H9 (cell line): ENCODE data around the gene ARHGAP40. TPM values are rescaled to one million over a fixed set of nuclear protein-coding genes. Genes with fewer than 3 reads are reported as not detected.

Experiments used
- DNase-seq: peaks from one replicate; pipeline ENCODE4 v3.0.0-alpha.2; 2017
- H2AFZ ChIP-seq: one replicate; pipeline ENCODE4 v1.6.1; 2013; ENCODE audit warnings: mild to moderate bottlenecking, low read length, control low read depth, moderate library complexity
- H2AK5ac ChIP-seq: 2 replicates; pipeline ENCODE4 v1.6.1; 2013; ENCODE audit warnings: low read length, control low read depth, mixed read lengths; ENCODE audit not compliant: insufficient read length
- H2BK120ac ChIP-seq: one replicate; pipeline ENCODE4 v1.6.1; 2013; ENCODE audit warnings: low read depth, mild to moderate bottlenecking, low read length, control low read depth, inconsistent platforms; ENCODE audit not compliant: poor library complexity, severe bottlenecking
- H2BK12ac ChIP-seq: 2 replicates; pipeline ENCODE4 v1.6.1; 2013; ENCODE audit warnings: low read length, control low read depth, mixed read lengths, low read depth; ENCODE audit not compliant: insufficient read length
- H2BK15ac ChIP-seq: 2 replicates; pipeline ENCODE4 v1.6.1; 2013; ENCODE audit warnings: low read depth, low read length, control low read depth
- H2BK20ac ChIP-seq: one replicate; pipeline ENCODE4 v1.6.1; 2013; ENCODE audit warnings: low read depth, mild to moderate bottlenecking, low read length, control low read depth, inconsistent platforms; ENCODE audit not compliant: poor library complexity, severe bottlenecking
- H2BK5ac ChIP-seq: 2 replicates; pipeline ENCODE4 v1.6.1; 2013; ENCODE audit warnings: low read length, control low read depth, mixed read lengths; ENCODE audit not compliant: insufficient read length
- H3K14ac ChIP-seq: 2 replicates; pipeline ENCODE4 v1.6.1; 2013; ENCODE audit warnings: low read length, control low read depth; ENCODE audit not compliant: insufficient read depth
- H3K18ac ChIP-seq: 2 replicates; pipeline ENCODE4 v1.6.1; 2013; ENCODE audit warnings: low read depth, mild to moderate bottlenecking, mixed read lengths, low read length, control low read depth; ENCODE audit not compliant: insufficient read length
- H3K23ac ChIP-seq: 2 replicates; pipeline ENCODE4 v1.6.1; 2013; ENCODE audit warnings: low read length, control low read depth, mixed read lengths, low read depth; ENCODE audit not compliant: insufficient read length
- H3K23me2 ChIP-seq: 2 replicates; pipeline ENCODE4 v1.6.1; 2013; ENCODE audit warnings: low read depth, mild to moderate bottlenecking, mixed read lengths, low read length, control low read depth; ENCODE audit not compliant: insufficient read length, poor library complexity, severe bottlenecking
- H3K27ac ChIP-seq: 2 replicates; pipeline ENCODE4 v1.5.1; 2013; ENCODE audit warnings: low read length, control low read depth, mixed read lengths, low read depth; ENCODE audit not compliant: insufficient read length
- H3K27me3 ChIP-seq: 2 replicates; pipeline ENCODE4 v1.6.1; 2013; ENCODE audit warnings: low read length, control low read depth, inconsistent platforms; ENCODE audit not compliant: insufficient read depth
- H3K4ac ChIP-seq: 2 replicates; pipeline ENCODE4 v1.6.1; 2013; ENCODE audit warnings: low read depth, mild to moderate bottlenecking, control low read depth, inconsistent platforms, low read length, moderate library complexity
- H3K4me1 ChIP-seq: 2 replicates; pipeline ENCODE4 v1.6.1; 2013; ENCODE audit warnings: low read length, control low read depth, inconsistent platforms; ENCODE audit not compliant: insufficient read depth
- H3K4me2 ChIP-seq: 2 replicates; pipeline ENCODE4 v1.6.1; 2013; ENCODE audit warnings: low read length, control low read depth, mixed read lengths; ENCODE audit not compliant: insufficient read length, insufficient read depth
- H3K56ac ChIP-seq: 2 replicates; pipeline ENCODE4 v1.6.1; 2013; ENCODE audit warnings: low read depth, mild to moderate bottlenecking, mixed read lengths, low read length, control low read depth; ENCODE audit not compliant: insufficient read length
- H3K79me1 ChIP-seq: 2 replicates; pipeline ENCODE4 v1.6.1; 2013; ENCODE audit warnings: low read depth, mild to moderate bottlenecking, moderate library complexity, low read length, control low read depth, inconsistent platforms; ENCODE audit not compliant: insufficient read depth, poor library complexity, severe bottlenecking
- H3K79me2 ChIP-seq: 2 replicates; pipeline ENCODE4 v1.6.1; 2013; ENCODE audit warnings: low read length, control low read depth, inconsistent platforms; ENCODE audit not compliant: insufficient read depth
- H3K9ac ChIP-seq: 2 replicates; pipeline ENCODE4 v1.6.1; 2013; ENCODE audit warnings: low read length, control low read depth, mixed read lengths; ENCODE audit not compliant: insufficient read length; ENCODE audit errors: extremely low read depth
- H3K9me3 ChIP-seq: one replicate; pipeline ENCODE4 v1.6.1; 2013; ENCODE audit warnings: low read depth, low read length, inconsistent platforms; ENCODE audit not compliant: control insufficient read depth
- H3T11ph ChIP-seq: one replicate; pipeline ENCODE4 v1.6.1; 2013; ENCODE audit warnings: mild to moderate bottlenecking, low read length, control low read depth, inconsistent platforms
- H4K20me1 ChIP-seq: one replicate; pipeline ENCODE4 v1.6.1; 2013; ENCODE audit not compliant: control insufficient read depth, insufficient read length, insufficient read depth
- H4K5ac ChIP-seq: 2 replicates; pipeline ENCODE4 v1.6.1; 2013; ENCODE audit warnings: low read depth, mild to moderate bottlenecking, mixed read lengths, low read length, control low read depth; ENCODE audit not compliant: insufficient read length
- H4K8ac ChIP-seq: replicated peaks from 2 replicates; pipeline ENCODE4 v1.6.1; 2013; ENCODE audit warnings: low read length, control low read depth, mixed read lengths, low read depth; ENCODE audit not compliant: insufficient read length
- H4K91ac ChIP-seq: 2 replicates; pipeline ENCODE4 v1.6.1; 2013; ENCODE audit warnings: low read depth, mild to moderate bottlenecking, moderate library complexity, mixed read lengths, low read length, control low read depth; ENCODE audit not compliant: insufficient read length
- H3K27ac Mint-ChIP-seq, 3 experiments: 2 replicates in 2 of 3; 3 replicates in 1 of 3; pipeline ENCODE4 v1.8.0; 2020 to 2021; ENCODE audit warnings: mixed read lengths in 3 of 3, mild to moderate bottlenecking in 1 of 3, moderate library complexity in 1 of 3
- H3K27me3 Mint-ChIP-seq: 2 replicates; pipeline ENCODE4 v1.8.0; 2021; ENCODE audit warnings: low read depth, mild to moderate bottlenecking, moderate library complexity, mixed read lengths
- H3K36me3 Mint-ChIP-seq, 3 experiments: 2 replicates in 2 of 3; 3 replicates in 1 of 3; pipeline ENCODE4 v1.8.0; 2020 to 2021; ENCODE audit warnings: low read depth in 3 of 3, mixed read lengths in 3 of 3; ENCODE audit not compliant: insufficient read depth in 1 of 3
- H3K4me1 Mint-ChIP-seq, 2 experiments: 2 replicates each; pipeline ENCODE4 v1.8.0; 2020; ENCODE audit warnings: mixed read lengths in 2 of 2
- H3K4me3 Mint-ChIP-seq, 2 experiments: 2 replicates in 1 of 2; 3 replicates in 1 of 2; pipeline ENCODE4 v1.8.0; 2020 to 2021; ENCODE audit warnings: mild to moderate bottlenecking in 2 of 2, mixed read lengths in 2 of 2, moderate library complexity in 1 of 2
- H3K9me3 Mint-ChIP-seq, 2 experiments: 2 replicates in 1 of 2; 3 replicates in 1 of 2; pipeline ENCODE4 v1.8.0; 2020; ENCODE audit warnings: mild to moderate bottlenecking in 2 of 2, mixed read lengths in 2 of 2, moderate library complexity in 1 of 2
- WGBS: extraction: QIAGEN DNeasy Blood & Tissue Kit; methylation state at CpG from one replicate; pipeline ENCODE4 v1.1.7; 2013; ENCODE audit warnings: missing lambda C conversion rate, low lambda C conversion rate, mixed read lengths; ENCODE audit not compliant: insufficient read length; ENCODE audit errors: extremely low coverage; 5-methylcytosine and 5-hydroxymethylcytosine counted together
- total RNA-seq: library from RNA; stranded (reverse); gene quantifications from 2 replicates; pipeline ENCODE4 v1.2.1, GENCODE V29; 2021
- TF ChIP-seq, protein P1 (sequence below): fragments of 200-600 bp; sonication (generic); conservative IDR thresholded peaks from 3 replicates; pipeline ENCODE4 v1.8.0; 2021; ENCODE audit warnings: antibody characterized with exemption, mild to moderate bottlenecking

The ARHGAP40 gene
- total RNA-seq, 1 experiment from 2014 or later, result 0.17 TPM

DNA sequence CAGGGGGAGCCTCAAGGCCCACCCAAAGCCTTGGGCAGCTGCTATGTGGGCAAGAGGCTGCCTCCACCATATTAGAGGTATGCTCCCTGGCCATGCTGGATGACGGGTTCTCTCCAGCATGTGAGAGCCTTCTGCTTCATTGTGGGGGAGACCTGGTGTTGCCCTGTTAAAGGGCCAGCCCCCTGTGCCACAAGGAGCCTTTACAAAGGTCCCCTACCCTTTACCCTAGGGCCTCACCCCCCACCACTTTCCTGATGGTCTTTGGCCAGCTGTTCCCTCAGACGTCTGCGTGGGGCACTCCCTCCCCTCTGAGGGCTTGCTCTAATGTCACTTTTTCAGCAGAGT lies 15.5 kb upstream of the ARHGAP40 start:
- Histone ChIP-seq H3K56ac (no peak overlapping the region), H3K23ac (no peak overlapping the region), H4K5ac (no peak overlapping the region), H4K91ac (no peak overlapping the region), H2BK20ac (no peak overlapping the region), H3K4me1 (no peaks in the 10 kb centered on the region), H3K23me2 (no peaks in the 10 kb centered on the region), H3K4me2 (no peak overlapping the region), H2BK15ac (no peak overlapping the region), H4K8ac (no peak overlapping the region), H3K4ac (no peak overlapping the region), H2AK5ac (no peak overlapping the region), H3K79me2 (no peaks in the 10 kb centered on the region), H3K9me3 (no peaks in the 10 kb centered on the region), H3K79me1 (no peaks in the 10 kb centered on the region), H3K27ac (no peak overlapping the region), H3K9ac (no peak overlapping the region), H3K27me3 (no peaks in the 10 kb centered on the region), H3K18ac (no peak overlapping the region), H2BK12ac (no peak overlapping the region), H2BK120ac (no peak overlapping the region), H3K14ac (no peak overlapping the region; the same call in 1 of the 2 replicates), H2AFZ (no peak overlapping the region), H2BK5ac (no peak overlapping the region), H3T11ph (no peak overlapping the region), H4K20me1 (no peaks in the 10 kb centered on the region)
- Mint-ChIP-seq H3K27ac (no peak overlapping the region), H3K4me3 (no peak overlapping the region), H3K9me3 (no peaks in the 10 kb centered on the region), H3K36me3 (no peaks in the 10 kb centered on the region), H3K4me1 (peaks cover 4 to 8% of the 10 kb centered on the region in 2 experiments), H3K27me3 (peaks cover 1% of the 10 kb centered on the region; the same call in 1 of the 2 replicates)
- TF ChIP-seq, protein P1, sequence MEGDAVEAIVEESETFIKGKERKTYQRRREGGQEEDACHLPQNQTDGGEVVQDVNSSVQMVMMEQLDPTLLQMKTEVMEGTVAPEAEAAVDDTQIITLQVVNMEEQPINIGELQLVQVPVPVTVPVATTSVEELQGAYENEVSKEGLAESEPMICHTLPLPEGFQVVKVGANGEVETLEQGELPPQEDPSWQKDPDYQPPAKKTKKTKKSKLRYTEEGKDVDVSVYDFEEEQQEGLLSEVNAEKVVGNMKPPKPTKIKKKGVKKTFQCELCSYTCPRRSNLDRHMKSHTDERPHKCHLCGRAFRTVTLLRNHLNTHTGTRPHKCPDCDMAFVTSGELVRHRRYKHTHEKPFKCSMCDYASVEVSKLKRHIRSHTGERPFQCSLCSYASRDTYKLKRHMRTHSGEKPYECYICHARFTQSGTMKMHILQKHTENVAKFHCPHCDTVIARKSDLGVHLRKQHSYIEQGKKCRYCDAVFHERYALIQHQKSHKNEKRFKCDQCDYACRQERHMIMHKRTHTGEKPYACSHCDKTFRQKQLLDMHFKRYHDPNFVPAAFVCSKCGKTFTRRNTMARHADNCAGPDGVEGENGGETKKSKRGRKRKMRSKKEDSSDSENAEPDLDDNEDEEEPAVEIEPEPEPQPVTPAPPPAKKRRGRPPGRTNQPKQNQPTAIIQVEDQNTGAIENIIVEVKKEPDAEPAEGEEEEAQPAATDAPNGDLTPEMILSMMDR, result no peak
- DNase-seq, result no peak
- no CpG with 5 or more reads among the region's 3 CpGs for WGBS
